ENCODE results near the gene ZBTB32.

- TF ChIP-seq CTCF (conservative IDR thresholded peaks at IDR 0.05 in 1 of 2, IDR thresholded peaks at IDR 0.05 in 1 of 2; ENCODE audit: extremely low read depth in 1 of 2, insufficient read depth in 1 of 2, low read depth in 1 of 2, low read length in 2 of 2) (no peak), EZH2 (IDR thresholded peaks at IDR 0.05; ENCODE audit: borderline replicate concordance, low read length) (no peak)
Measured at GRCh38 chr19:35710784-35711723, 6.7 kb downstream of the ZBTB32 start.

Data from mammary epithelial cell (primary cell).